Measurements from ENCODE around the gene PIGBOS1. TPM values are rescaled to one million over a fixed set of nuclear protein-coding genes. Genes with fewer than 3 reads are reported as not detected.

The PIGBOS1 gene
- total and polyA plus RNA-seq, 9 of the 15 experiments (the other 6 are each of a cell fraction or from before 2014, with no cell fraction given), result 25.2 to 76.2 (median 46.0) TPM

GRCh38 chr15:55318588-55319494 lies at the start of gene PIGBOS1, which contains the start of gene PIGB (continued):
- TF ChIP-seq ZNF639 (CRISPR knock-in tag; conservative IDR thresholded peaks at IDR 0.05 in 1 of 2, IDR thresholded peaks at IDR 0.05 in 1 of 2) (peak in 1 of 2 experiments; percentile 81; a peak in 1 of 4 replicates), KLF13 (tag; IDR thresholded peaks at IDR 0.05; ENCODE audit: borderline replicate concordance, low read depth) (peak; percentile 48; the same call in 1 of the 2 replicates), ZBTB40 (IDR thresholded peaks at IDR 0.05) (peak; percentile 65), ZBTB40 (CRISPR knock-in tag; IDR thresholded peaks at IDR 0.05) (no peak), CREM (IDR thresholded peaks at IDR 0.05; ENCODE audit: low read depth) (peak; percentile 76), ZNF511 (CRISPR knock-in tag; IDR thresholded peaks at IDR 0.05) (peak; percentile 52; the same call in 1 of the 2 replicates), OTX1 (CRISPR knock-in tag; IDR thresholded peaks at IDR 0.05) (no peak), KDM5B (IDR thresholded peaks at IDR 0.05; ENCODE audit: insufficient replicate concordance, low read depth, low read length) (peak; percentile 80), CXXC5 (CRISPR knock-in tag; IDR thresholded peaks at IDR 0.05) (peak; percentile 85), CC2D1A (IDR thresholded peaks at IDR 0.05) (no peak), ZNF263 (CRISPR knock-in tag; IDR thresholded peaks at IDR 0.05; ENCODE audit: borderline replicate concordance) (peak; percentile 42; the same call in 1 of the 2 replicates), SMARCC2 (IDR thresholded peaks at IDR 0.05; ENCODE audit: low read depth) (0 out of 2 replicates have a peak, but pooled peaks have one; percentile 17), ZNF830 (CRISPR knock-in tag; IDR thresholded peaks at IDR 0.05) (no peak), ZNF146 (CRISPR knock-in tag; IDR thresholded peaks at IDR 0.05; ENCODE audit: unreplicated experiment) (no peak), ARID2 (IDR thresholded peaks at IDR 0.05) (peak; percentile 55; the same call in 1 of the 2 replicates), HDAC8 (tag; IDR thresholded peaks at IDR 0.05) (no peak)
